GM23338 (cell line): ENCODE data around the gene ANO4.

ENCODE experiments used
- POLR2AphosphoS5 ChIP-seq: IDR thresholded peaks from 2 replicates; pipeline ENCODE4 v1.6.1; 2016; ENCODE audit warnings: antibody characterized with exemption, low read depth
- TF ChIP-seq, protein P1 (sequence below), 2 experiments: fragments of 200-600 bp in 1 of 2; sonication (generic) in 1 of 2; conservative IDR thresholded peaks; 2 replicates each; pipeline versions ENCODE4 v1.5.1 to v1.6.1; 2016 to 2017; ENCODE audit warnings: antibody characterized with exemption in 2 of 2, low read depth in 2 of 2, mild to moderate bottlenecking in 2 of 2, moderate library complexity in 1 of 2
- TF ChIP-seq, protein P2 (sequence below): IDR thresholded peaks from one replicate; pipeline ENCODE4 v1.6.1; 2018; ENCODE audit warnings: antibody characterized with exemption; ENCODE audit not compliant: unreplicated experiment

DNA sequence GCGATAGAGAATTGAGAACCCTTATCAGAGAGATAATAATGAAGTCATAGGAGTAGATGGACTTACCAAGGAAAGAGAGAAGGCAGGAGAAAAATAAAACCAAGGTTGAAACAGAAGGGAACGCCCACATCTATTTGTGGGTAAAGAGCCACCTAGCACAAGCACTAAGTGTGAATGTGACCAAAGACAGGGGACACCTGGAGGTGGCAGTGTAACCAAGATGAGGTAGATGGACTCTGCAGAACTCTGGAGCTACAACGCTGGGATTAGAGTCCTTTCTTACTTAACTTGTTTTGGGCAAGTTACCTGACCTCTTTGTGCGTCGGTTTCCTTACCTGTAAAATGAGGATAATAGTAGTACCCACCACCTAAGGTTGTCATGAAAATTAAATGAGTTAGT is 313.6 kb downstream of the ANO4 start:
- TF ChIP-seq, protein P1, sequence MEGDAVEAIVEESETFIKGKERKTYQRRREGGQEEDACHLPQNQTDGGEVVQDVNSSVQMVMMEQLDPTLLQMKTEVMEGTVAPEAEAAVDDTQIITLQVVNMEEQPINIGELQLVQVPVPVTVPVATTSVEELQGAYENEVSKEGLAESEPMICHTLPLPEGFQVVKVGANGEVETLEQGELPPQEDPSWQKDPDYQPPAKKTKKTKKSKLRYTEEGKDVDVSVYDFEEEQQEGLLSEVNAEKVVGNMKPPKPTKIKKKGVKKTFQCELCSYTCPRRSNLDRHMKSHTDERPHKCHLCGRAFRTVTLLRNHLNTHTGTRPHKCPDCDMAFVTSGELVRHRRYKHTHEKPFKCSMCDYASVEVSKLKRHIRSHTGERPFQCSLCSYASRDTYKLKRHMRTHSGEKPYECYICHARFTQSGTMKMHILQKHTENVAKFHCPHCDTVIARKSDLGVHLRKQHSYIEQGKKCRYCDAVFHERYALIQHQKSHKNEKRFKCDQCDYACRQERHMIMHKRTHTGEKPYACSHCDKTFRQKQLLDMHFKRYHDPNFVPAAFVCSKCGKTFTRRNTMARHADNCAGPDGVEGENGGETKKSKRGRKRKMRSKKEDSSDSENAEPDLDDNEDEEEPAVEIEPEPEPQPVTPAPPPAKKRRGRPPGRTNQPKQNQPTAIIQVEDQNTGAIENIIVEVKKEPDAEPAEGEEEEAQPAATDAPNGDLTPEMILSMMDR (conservative IDR thresholded peaks at IDR 0.05; ENCODE audit: low read depth in 2 of 2) = peak; percentile 42 to 66
- no peak for TF ChIP-seq POLR2AphosphoS5
- TF ChIP-seq, protein P2, sequence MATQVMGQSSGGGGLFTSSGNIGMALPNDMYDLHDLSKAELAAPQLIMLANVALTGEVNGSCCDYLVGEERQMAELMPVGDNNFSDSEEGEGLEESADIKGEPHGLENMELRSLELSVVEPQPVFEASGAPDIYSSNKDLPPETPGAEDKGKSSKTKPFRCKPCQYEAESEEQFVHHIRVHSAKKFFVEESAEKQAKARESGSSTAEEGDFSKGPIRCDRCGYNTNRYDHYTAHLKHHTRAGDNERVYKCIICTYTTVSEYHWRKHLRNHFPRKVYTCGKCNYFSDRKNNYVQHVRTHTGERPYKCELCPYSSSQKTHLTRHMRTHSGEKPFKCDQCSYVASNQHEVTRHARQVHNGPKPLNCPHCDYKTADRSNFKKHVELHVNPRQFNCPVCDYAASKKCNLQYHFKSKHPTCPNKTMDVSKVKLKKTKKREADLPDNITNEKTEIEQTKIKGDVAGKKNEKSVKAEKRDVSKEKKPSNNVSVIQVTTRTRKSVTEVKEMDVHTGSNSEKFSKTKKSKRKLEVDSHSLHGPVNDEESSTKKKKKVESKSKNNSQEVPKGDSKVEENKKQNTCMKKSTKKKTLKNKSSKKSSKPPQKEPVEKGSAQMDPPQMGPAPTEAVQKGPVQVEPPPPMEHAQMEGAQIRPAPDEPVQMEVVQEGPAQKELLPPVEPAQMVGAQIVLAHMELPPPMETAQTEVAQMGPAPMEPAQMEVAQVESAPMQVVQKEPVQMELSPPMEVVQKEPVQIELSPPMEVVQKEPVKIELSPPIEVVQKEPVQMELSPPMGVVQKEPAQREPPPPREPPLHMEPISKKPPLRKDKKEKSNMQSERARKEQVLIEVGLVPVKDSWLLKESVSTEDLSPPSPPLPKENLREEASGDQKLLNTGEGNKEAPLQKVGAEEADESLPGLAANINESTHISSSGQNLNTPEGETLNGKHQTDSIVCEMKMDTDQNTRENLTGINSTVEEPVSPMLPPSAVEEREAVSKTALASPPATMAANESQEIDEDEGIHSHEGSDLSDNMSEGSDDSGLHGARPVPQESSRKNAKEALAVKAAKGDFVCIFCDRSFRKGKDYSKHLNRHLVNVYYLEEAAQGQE = no peak
